DND-41 (cell line): Measurements from ENCODE around the gene MXD1.

Experiments used
- ATAC-seq: fragments of 200-7000 bp; cut with Tn5 transposase; 3 replicates; pipeline ENCODE4 v1.9.1; 2021; ENCODE audit warnings: low read depth; ENCODE audit not compliant: insufficient read depth
- DNase-seq: peaks from one replicate; pipeline ENCODE4 v3.0.0-alpha.2; 2020
- H2AFZ ChIP-seq: 2 replicates; pipeline ENCODE4 v1.6.0; 2012; ENCODE audit warnings: low read depth, low read length
- H3K27ac ChIP-seq: 2 replicates; pipeline ENCODE4 v1.5.1; 2012; ENCODE audit warnings: low read length, inconsistent platforms
- H3K27me3 ChIP-seq: fragments of 200-600 bp; sonication (generic); 2 replicates; pipeline ENCODE4 v1.6.0; 2012; ENCODE audit warnings: low read length, mild to moderate bottlenecking, inconsistent platforms; ENCODE audit not compliant: insufficient read depth, poor library complexity
- H3K36me3 ChIP-seq: 2 replicates; pipeline ENCODE4 v1.5.1; 2012; ENCODE audit warnings: low read length, inconsistent platforms; ENCODE audit not compliant: insufficient read depth
- H3K4me1 ChIP-seq: 2 replicates; pipeline ENCODE4 v1.5.1; 2012; ENCODE audit warnings: mild to moderate bottlenecking, low read length; ENCODE audit not compliant: insufficient read depth
- H3K4me2 ChIP-seq: 2 replicates; pipeline ENCODE4 v1.6.0; 2012; ENCODE audit warnings: mild to moderate bottlenecking, moderate library complexity, low read length, inconsistent platforms; ENCODE audit not compliant: insufficient read depth
- H3K4me3 ChIP-seq, 2 experiments: fragments of 200-600 bp in 1 of 2; shearing (Covaris generic) in 1 of 2; 2 replicates each; pipeline ENCODE4 v1.5.1; 2012 to 2016; ENCODE audit warnings: inconsistent platforms in 2 of 2, low read length in 2 of 2, mild to moderate bottlenecking in 2 of 2, low read depth in 1 of 2, moderate library complexity in 1 of 2
- H3K79me2 ChIP-seq: 2 replicates; pipeline ENCODE4 v1.6.0; 2012; ENCODE audit warnings: low read length, inconsistent platforms; ENCODE audit not compliant: insufficient read depth
- H3K9ac ChIP-seq: 2 replicates; pipeline ENCODE4 v1.6.0; 2012; ENCODE audit warnings: low read depth, mild to moderate bottlenecking, inconsistent platforms, low read length, moderate library complexity
- H3K9me3 ChIP-seq: 2 replicates; pipeline ENCODE4 v1.5.1; 2012; ENCODE audit warnings: low read length, moderate library complexity, mild to moderate bottlenecking, inconsistent platforms; ENCODE audit not compliant: insufficient read depth, severe bottlenecking
- H4K20me1 ChIP-seq: 2 replicates; pipeline ENCODE4 v1.6.0; 2012; ENCODE audit warnings: low read length; ENCODE audit not compliant: insufficient read depth
- EZH2 ChIP-seq: IDR thresholded peaks from 3 replicates; pipeline ENCODE4 v1.6.1; 2012; ENCODE audit warnings: borderline replicate concordance, low read depth, mild to moderate bottlenecking, moderate library complexity, low read length, inconsistent platforms; ENCODE audit not compliant: severe bottlenecking
- TF ChIP-seq, protein P1 (sequence below): IDR thresholded peaks from 2 replicates; pipeline ENCODE4 v1.5.1; 2012; ENCODE audit warnings: borderline replicate concordance, low read length, moderate library complexity, mild to moderate bottlenecking; ENCODE audit not compliant: poor library complexity, severe bottlenecking; ENCODE audit errors: extremely low read depth

The MXD1 gene

DNA sequence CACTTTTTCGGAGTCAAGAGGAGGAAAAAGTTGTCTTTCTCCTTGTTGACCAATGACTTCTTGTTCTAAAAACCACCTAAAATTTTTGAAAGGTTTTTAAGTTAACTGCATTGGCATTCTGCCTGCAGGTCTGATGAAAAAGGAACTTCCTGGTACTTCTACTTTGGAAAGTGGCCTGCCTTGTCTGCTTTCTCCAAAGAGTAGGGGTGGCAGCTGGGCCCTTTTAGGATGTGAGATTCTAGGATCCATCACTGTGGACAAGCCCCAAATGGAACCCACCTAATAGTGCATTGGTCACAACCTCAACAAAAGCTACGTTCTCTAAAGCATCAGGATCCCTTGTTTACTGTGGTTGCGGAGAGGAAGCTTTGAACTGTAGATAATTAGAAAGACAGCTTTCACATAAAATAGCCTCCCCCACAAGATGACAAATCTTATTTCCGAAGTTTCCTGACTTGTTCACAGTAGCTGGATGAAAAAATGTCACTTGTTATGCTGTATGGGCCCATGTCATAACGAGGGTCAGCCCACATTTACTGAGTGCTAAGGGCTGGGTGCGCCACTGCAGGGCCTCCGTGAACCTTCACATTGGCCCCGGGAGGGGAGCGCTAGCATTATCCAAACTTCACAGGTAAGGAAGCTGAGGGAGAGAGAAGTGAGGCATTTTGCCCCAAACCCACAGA lies 29.1 kb downstream of the MXD1 start:
- no peaks in the 10 kb centered on the region for H3K79me2 ChIP-seq
- ATAC-seq (no peak), DNase-seq (no peak)
- H3K4me1 ChIP-seq, result peaks cover 27% of the 10 kb centered on the region
- peak overlapping the region; percentile 33 for H3K27ac ChIP-seq
- H4K20me1 ChIP-seq, result no peaks in the 10 kb centered on the region
- H3K4me3 ChIP-seq, result no peak overlapping the region
- no peaks in the 10 kb centered on the region for H3K27me3 ChIP-seq
- no peak overlapping the region for H3K4me2 ChIP-seq
- H2AFZ ChIP-seq, result no peak overlapping the region
- H3K36me3 ChIP-seq, result peaks cover 37% of the 10 kb centered on the region
- no peaks in the 10 kb centered on the region for H3K9me3 ChIP-seq
- TF ChIP-seq EZH2, result no peak
- TF ChIP-seq, protein P1, sequence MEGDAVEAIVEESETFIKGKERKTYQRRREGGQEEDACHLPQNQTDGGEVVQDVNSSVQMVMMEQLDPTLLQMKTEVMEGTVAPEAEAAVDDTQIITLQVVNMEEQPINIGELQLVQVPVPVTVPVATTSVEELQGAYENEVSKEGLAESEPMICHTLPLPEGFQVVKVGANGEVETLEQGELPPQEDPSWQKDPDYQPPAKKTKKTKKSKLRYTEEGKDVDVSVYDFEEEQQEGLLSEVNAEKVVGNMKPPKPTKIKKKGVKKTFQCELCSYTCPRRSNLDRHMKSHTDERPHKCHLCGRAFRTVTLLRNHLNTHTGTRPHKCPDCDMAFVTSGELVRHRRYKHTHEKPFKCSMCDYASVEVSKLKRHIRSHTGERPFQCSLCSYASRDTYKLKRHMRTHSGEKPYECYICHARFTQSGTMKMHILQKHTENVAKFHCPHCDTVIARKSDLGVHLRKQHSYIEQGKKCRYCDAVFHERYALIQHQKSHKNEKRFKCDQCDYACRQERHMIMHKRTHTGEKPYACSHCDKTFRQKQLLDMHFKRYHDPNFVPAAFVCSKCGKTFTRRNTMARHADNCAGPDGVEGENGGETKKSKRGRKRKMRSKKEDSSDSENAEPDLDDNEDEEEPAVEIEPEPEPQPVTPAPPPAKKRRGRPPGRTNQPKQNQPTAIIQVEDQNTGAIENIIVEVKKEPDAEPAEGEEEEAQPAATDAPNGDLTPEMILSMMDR, result no peak
- H3K9ac ChIP-seq, result no peak overlapping the region

DNA sequence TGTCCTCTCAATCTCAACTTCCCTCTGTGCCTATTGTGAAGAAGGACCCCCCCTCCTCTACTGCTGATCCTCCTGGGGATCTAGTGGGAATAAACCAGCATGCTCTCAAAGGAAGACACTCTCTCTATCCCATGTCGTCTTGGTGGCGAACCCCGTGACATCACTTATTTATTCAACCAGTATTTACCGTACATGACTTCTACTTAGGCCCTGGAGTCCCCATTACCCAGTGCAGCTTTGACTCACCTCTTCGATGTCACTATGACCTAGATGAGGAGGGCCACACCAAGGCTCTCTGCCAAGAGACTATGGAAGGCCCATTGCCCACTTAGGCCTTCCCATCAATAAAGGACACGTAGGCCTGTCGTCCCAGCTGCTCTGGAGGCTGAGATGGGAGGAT lies 29.8 kb downstream of the MXD1 start:
- Histone ChIP-seq H4K20me1 (no peaks in the 10 kb centered on the region), H3K9ac (no peak overlapping the region), H2AFZ (no peak overlapping the region), H3K4me2 (no peak overlapping the region), H3K36me3 (peaks cover 31% of the 10 kb centered on the region), H3K4me3 (no peak overlapping the region), H3K27ac (peak overlapping the region; percentile 59; the same call in 1 of the 2 replicates), H3K9me3 (no peaks in the 10 kb centered on the region), H3K27me3 (no peaks in the 10 kb centered on the region), H3K79me2 (no peaks in the 10 kb centered on the region), H3K4me1 (peaks cover 27% of the 10 kb centered on the region)
- no peak for TF ChIP-seq EZH2
- TF ChIP-seq, protein P1, result no peak
- DNase-seq (no peak), ATAC-seq (no peak)

DNA sequence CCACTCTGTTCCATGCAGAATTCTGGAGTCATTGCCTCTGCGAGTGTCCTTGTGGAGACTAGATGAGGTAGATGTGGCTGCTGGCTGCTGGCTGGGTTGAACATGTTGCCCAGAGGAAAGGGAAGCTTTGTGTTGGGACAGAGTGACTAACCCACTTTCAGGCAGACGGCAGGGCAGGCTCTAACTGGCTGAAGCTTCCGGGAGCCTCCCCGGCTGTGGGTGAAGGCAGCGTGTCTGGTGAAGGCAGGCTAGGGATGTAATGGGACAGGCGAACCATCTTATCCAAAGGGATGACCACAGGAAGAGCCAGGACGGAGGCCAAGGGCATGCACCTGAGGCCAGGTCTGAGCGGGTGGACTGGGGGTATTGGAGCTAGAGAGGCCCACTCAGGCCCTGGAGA lies 30.5 kb downstream of the MXD1 start:
- H3K27me3 ChIP-seq, result no peaks in the 10 kb centered on the region
- peaks cover 26% of the 10 kb centered on the region for H3K36me3 ChIP-seq
- no peaks in the 10 kb centered on the region for H3K9me3 ChIP-seq
- no peak overlapping the region for H3K4me2 ChIP-seq
- no peaks in the 10 kb centered on the region for H3K79me2 ChIP-seq
- ATAC-seq (no peak), DNase-seq (no peak)
- H4K20me1 ChIP-seq, result no peaks in the 10 kb centered on the region
- peak overlapping the region; percentile 50; the same call in 1 of the 2 replicates for H2AFZ ChIP-seq
- H3K4me1 ChIP-seq, result peaks cover 27% of the 10 kb centered on the region
- no peak overlapping the region for H3K4me3 ChIP-seq
- H3K27ac ChIP-seq, result peak overlapping the region; percentile 92
- H3K9ac ChIP-seq, result peak overlapping the region; percentile 42; the same call in 1 of the 2 replicates
- TF ChIP-seq, protein P1, result no peak
- TF ChIP-seq EZH2, result no peak
